A204.1 (cell line): Measurements from ENCODE around the gene SFMBT2.

Source experiments
- FAIRE-seq: peaks from 2 replicates; lab custom pipeline; 2012; peaks lifted over from hg19 to GRCh38; lab: Jason Lieb, UNC

The SFMBT2 gene

GRCh38 chr10:7410862-7411670, at the start of gene SFMBT2:
Gene SFMBT2 (minus strand): TSS chr10:7411034. CDS start chr10:7381898, 29,136 bp downstream.
- no peak for FAIRE-seq

GRCh38 chr10:7460006-7460405, 49.2 kb upstream of the SFMBT2 start:
- no peak for FAIRE-seq

- FAIRE-seq = no peak
Observed at GRCh38 chr10:7458556-7458955, 47.7 kb upstream of the SFMBT2 start.

- no peak for FAIRE-seq
Observed at GRCh38 chr10:7457478-7458316, 46.9 kb upstream of the SFMBT2 start.

- FAIRE-seq = no peak
Observed at GRCh38 chr10:7449063-7449695, 38.3 kb upstream of the SFMBT2 start.

- no peak for FAIRE-seq
Observed at GRCh38 chr10:7445474-7446185, 34.8 kb upstream of the SFMBT2 start.

GRCh38 chr10:7444551-7445121, 33.8 kb upstream of the SFMBT2 start:
- FAIRE-seq = no peak

- FAIRE-seq = no peak
Observed at GRCh38 chr10:7443036-7443435, 32.2 kb upstream of the SFMBT2 start.

GRCh38 chr10:7441403-7442147, 30.7 kb upstream of the SFMBT2 start:
- FAIRE-seq = no peak

- FAIRE-seq = no peak
Observed at GRCh38 chr10:7439696-7440095, 28.9 kb upstream of the SFMBT2 start.

GRCh38 chr10:7438196-7438986, 27.6 kb upstream of the SFMBT2 start:
- no peak for FAIRE-seq

- FAIRE-seq = no peak
Observed at GRCh38 chr10:7436490-7437100, 25.8 kb upstream of the SFMBT2 start.

GRCh38 chr10:7435674-7436073, 24.8 kb upstream of the SFMBT2 start:
- FAIRE-seq = no peak

GRCh38 chr10:7434378-7434777, 23.5 kb upstream of the SFMBT2 start:
- no peak for FAIRE-seq

- FAIRE-seq = no peak
Observed at GRCh38 chr10:7433861-7434260, 23.0 kb upstream of the SFMBT2 start.

- FAIRE-seq = no peak
Observed at GRCh38 chr10:7432884-7433726, 22.3 kb upstream of the SFMBT2 start.

GRCh38 chr10:7428673-7429350, 18.0 kb upstream of the SFMBT2 start:
- FAIRE-seq = no peak

GRCh38 chr10:7426349-7426748, 15.5 kb upstream of the SFMBT2 start:
- FAIRE-seq = no peak
